Liver (tissue), 9 donors: Measurements from ENCODE around the gene UTP25. TPM values are rescaled to one million over a fixed set of nuclear protein-coding genes. Genes with fewer than 3 reads are reported as not detected.

Experiments
- DNase-seq: peaks from one replicate; pipeline ENCODE4 v3.0.0-alpha.2; 2017; ENCODE audit warnings: low spot score
- H3K27ac ChIP-seq, 2 donors: one replicate each; pipeline ENCODE4 v1.7.0; 2013; ENCODE audit warnings: inconsistent platforms in 2 of 2, low read length in 2 of 2, control low read depth in 1 of 2, low read depth in 1 of 2, mild to moderate bottlenecking in 1 of 2
- H3K27me3 ChIP-seq, 4 donors: one replicate each; pipeline versions ENCODE4 v1.6.1 to v1.7.0; 2013; ENCODE audit warnings: low read length in 3 of 4, inconsistent platforms in 1 of 4, mild to moderate bottlenecking in 1 of 4, moderate library complexity in 1 of 4; ENCODE audit not compliant: control insufficient read depth in 4 of 4, insufficient read depth in 4 of 4
- H3K36me3 ChIP-seq, 4 donors: one replicate each; pipeline versions ENCODE4 v1.6.1 to v1.7.0; 2013; ENCODE audit warnings: low read length in 3 of 4, mild to moderate bottlenecking in 3 of 4, low read depth in 1 of 4, moderate library complexity in 1 of 4; ENCODE audit not compliant: control insufficient read depth in 4 of 4, insufficient read depth in 3 of 4
- H3K4me1 ChIP-seq, 4 donors: one replicate each; pipeline versions ENCODE4 v1.6.1 to v1.7.0; 2013; ENCODE audit warnings: low read length in 3 of 4, mild to moderate bottlenecking in 3 of 4, moderate library complexity in 1 of 4; ENCODE audit not compliant: control insufficient read depth in 4 of 4, insufficient read depth in 4 of 4
- H3K4me3 ChIP-seq, 3 donors: one replicate each; pipeline versions ENCODE4 v1.6.1 to v1.7.0; 2013; ENCODE audit warnings: low read length in 3 of 3, control low read depth in 1 of 3, low read depth in 1 of 3, mild to moderate bottlenecking in 1 of 3
- H3K9ac ChIP-seq, 2 donors: one replicate each; pipeline ENCODE4 v1.7.0; 2013; ENCODE audit warnings: low read length in 2 of 2, mild to moderate bottlenecking in 2 of 2, moderate library complexity in 2 of 2, control low read depth in 1 of 2, low read depth in 1 of 2
- H3K9me3 ChIP-seq, 4 donors: one replicate each; pipeline versions ENCODE4 v1.6.1 to v1.7.0; 2013; ENCODE audit warnings: low read length in 3 of 4; ENCODE audit not compliant: control insufficient read depth in 4 of 4
- EGR1 ChIP-seq, 2 donors: IDR thresholded peaks; 2 replicates each; pipeline ENCODE4 v1.6.1; 2016 to 2018; ENCODE audit warnings: antibody characterized with exemption in 2 of 2, low read depth in 2 of 2
- FOXA2 ChIP-seq: IDR thresholded peaks from 2 replicates; pipeline ENCODE4 v1.6.1; 2016; ENCODE audit warnings: antibody characterized with exemption
- GABPA ChIP-seq, 2 donors: IDR thresholded peaks in 1 of 2; conservative IDR thresholded peaks in 1 of 2; 2 replicates each; pipeline ENCODE4 v1.6.1; 2016; ENCODE audit warnings: antibody characterized with exemption in 2 of 2, mild to moderate bottlenecking in 1 of 2, moderate library complexity in 1 of 2
- HNF4A ChIP-seq, 2 donors: conservative IDR thresholded peaks; 2 replicates each; pipeline ENCODE4 v1.6.1; 2016; ENCODE audit warnings: antibody characterized with exemption in 2 of 2, mild to moderate bottlenecking in 2 of 2
- JUND ChIP-seq, 2 donors: IDR thresholded peaks; 2 replicates each; pipeline ENCODE4 v1.6.1; 2016; ENCODE audit warnings: antibody characterized with exemption in 2 of 2
- RAD21 ChIP-seq, 2 donors: IDR thresholded peaks; 2 replicates each; pipeline ENCODE4 v1.6.1; 2016; ENCODE audit warnings: antibody characterized with exemption in 2 of 2, mild to moderate bottlenecking in 2 of 2
- RXRA ChIP-seq, 2 donors: IDR thresholded peaks; 2 replicates each; pipeline ENCODE4 v1.6.1; 2017 to 2018; ENCODE audit warnings: antibody characterized with exemption in 2 of 2, mild to moderate bottlenecking in 1 of 2
- TAF1 ChIP-seq: conservative IDR thresholded peaks from 2 replicates; pipeline ENCODE4 v1.6.1; 2016; ENCODE audit warnings: antibody characterized with exemption, mild to moderate bottlenecking
- ZBTB33 ChIP-seq: IDR thresholded peaks from 2 replicates; pipeline ENCODE4 v1.6.1; 2016; ENCODE audit warnings: antibody characterized with exemption
- WGBS: extraction: QIAGEN DNeasy Blood & Tissue Kit; methylation state at CpG from one replicate; pipeline ENCODE4 v1.1.7; 2013; 5-methylcytosine and 5-hydroxymethylcytosine counted together
- polyA plus RNA-seq, 2 donors: library from polyadenylated mRNA; stranded (reverse) in 1 of 2; unstranded in 1 of 2; fragments of 200-250 nt in 1 of 2; fragments of >200 nt in 1 of 2; fragmentation: Nextera tagmentation in 1 of 2; extraction: Ambion mirVana in 1 of 2; gene quantifications; one replicate each; pipeline versions ENCODE4 v1.2.1 to v1.2.3, GENCODE V29; 2013 to 2015
- total RNA-seq, 2 donors: library from RNA; depleted of rRNA; stranded (reverse); fragments of >200 nt; gene quantifications; one replicate each; pipeline ENCODE4 v1.2.3, GENCODE V29; 2014
- TF ChIP-seq, protein P1 (sequence below): IDR thresholded peaks from 2 replicates; pipeline ENCODE4 v1.6.1; 2016; ENCODE audit warnings: antibody characterized with exemption, mild to moderate bottlenecking
- TF ChIP-seq, protein P2 (sequence below): fragments of 150-350 bp; IDR thresholded peaks from 2 replicates; pipeline ENCODE4 v1.5.1; 2017; ENCODE audit warnings: improper control_type of control experiment, low read depth, low read length; ENCODE audit not compliant: missing input control
- donor health status: healthy.
- donor health status: healthy.
- donor health status: healthy.
- donor health status: healthy.
- donor health status: healthy.

The UTP25 gene
- total and polyA plus RNA-seq, 4 donors = 2.4 to 7.7 (median 3.0) TPM

DNA sequence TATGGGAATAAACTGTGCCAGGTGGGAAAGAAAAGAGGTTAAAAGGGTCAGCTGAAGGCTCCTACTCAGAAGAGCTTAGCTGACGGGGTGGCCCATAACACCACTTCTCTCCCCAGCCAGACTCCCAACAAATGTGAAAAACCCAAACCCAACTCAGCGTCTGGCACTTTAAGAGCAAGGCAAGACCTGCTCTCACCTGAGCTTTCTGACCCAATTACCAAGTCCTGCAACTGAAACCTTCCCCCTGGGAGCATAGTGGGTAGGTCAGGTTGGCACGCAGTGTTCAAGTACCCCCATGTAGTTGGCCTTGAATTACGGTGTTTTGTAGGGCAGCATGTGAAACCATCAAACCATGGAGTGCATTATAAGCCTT is 25.0 kb upstream of the UTP25 start:
- Histone ChIP-seq H3K9me3 (no peaks in the 10 kb centered on the region), H3K27me3 (no peaks in the 10 kb centered on the region), H3K36me3 (no peaks in the 10 kb centered on the region), H3K9ac (no peak overlapping the region), H3K27ac (peak overlapping the region; percentile 94 to 98), H3K4me1 (peaks cover 1 to 46% (median 26%) of the 10 kb centered on the region in 4 donors), H3K4me3 (no peak overlapping the region)
- TF ChIP-seq RXRA (IDR thresholded peaks at IDR 0.05) = no peak
- TF ChIP-seq HNF4A (conservative IDR thresholded peaks at IDR 0.05) = no peak
- no peak for TF ChIP-seq TAF1
- no peak for TF ChIP-seq EGR1 (IDR thresholded peaks at IDR 0.05; ENCODE audit: low read depth in 2 of 2)
- TF ChIP-seq, protein P1, sequence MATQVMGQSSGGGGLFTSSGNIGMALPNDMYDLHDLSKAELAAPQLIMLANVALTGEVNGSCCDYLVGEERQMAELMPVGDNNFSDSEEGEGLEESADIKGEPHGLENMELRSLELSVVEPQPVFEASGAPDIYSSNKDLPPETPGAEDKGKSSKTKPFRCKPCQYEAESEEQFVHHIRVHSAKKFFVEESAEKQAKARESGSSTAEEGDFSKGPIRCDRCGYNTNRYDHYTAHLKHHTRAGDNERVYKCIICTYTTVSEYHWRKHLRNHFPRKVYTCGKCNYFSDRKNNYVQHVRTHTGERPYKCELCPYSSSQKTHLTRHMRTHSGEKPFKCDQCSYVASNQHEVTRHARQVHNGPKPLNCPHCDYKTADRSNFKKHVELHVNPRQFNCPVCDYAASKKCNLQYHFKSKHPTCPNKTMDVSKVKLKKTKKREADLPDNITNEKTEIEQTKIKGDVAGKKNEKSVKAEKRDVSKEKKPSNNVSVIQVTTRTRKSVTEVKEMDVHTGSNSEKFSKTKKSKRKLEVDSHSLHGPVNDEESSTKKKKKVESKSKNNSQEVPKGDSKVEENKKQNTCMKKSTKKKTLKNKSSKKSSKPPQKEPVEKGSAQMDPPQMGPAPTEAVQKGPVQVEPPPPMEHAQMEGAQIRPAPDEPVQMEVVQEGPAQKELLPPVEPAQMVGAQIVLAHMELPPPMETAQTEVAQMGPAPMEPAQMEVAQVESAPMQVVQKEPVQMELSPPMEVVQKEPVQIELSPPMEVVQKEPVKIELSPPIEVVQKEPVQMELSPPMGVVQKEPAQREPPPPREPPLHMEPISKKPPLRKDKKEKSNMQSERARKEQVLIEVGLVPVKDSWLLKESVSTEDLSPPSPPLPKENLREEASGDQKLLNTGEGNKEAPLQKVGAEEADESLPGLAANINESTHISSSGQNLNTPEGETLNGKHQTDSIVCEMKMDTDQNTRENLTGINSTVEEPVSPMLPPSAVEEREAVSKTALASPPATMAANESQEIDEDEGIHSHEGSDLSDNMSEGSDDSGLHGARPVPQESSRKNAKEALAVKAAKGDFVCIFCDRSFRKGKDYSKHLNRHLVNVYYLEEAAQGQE = no peak
- no peak for TF ChIP-seq RAD21 (IDR thresholded peaks at IDR 0.05)
- TF ChIP-seq, protein P2, sequence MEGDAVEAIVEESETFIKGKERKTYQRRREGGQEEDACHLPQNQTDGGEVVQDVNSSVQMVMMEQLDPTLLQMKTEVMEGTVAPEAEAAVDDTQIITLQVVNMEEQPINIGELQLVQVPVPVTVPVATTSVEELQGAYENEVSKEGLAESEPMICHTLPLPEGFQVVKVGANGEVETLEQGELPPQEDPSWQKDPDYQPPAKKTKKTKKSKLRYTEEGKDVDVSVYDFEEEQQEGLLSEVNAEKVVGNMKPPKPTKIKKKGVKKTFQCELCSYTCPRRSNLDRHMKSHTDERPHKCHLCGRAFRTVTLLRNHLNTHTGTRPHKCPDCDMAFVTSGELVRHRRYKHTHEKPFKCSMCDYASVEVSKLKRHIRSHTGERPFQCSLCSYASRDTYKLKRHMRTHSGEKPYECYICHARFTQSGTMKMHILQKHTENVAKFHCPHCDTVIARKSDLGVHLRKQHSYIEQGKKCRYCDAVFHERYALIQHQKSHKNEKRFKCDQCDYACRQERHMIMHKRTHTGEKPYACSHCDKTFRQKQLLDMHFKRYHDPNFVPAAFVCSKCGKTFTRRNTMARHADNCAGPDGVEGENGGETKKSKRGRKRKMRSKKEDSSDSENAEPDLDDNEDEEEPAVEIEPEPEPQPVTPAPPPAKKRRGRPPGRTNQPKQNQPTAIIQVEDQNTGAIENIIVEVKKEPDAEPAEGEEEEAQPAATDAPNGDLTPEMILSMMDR = no peak
- TF ChIP-seq ZBTB33 = no peak
- no peak for TF ChIP-seq GABPA (IDR thresholded peaks at IDR 0.05 in 1 of 2, conservative IDR thresholded peaks at IDR 0.05 in 1 of 2)
- WGBS = 76% methylated on average over 4 of the region's 4 CpGs
- no peak for DNase-seq

- no peak overlapping the region for H3K4me3 ChIP-seq
- 94% methylated on average over 1 of the region's 1 CpG for WGBS
- H3K27ac ChIP-seq = peak overlapping the region in 1 of 2 donors; percentile 98
- no peaks in the 10 kb centered on the region for H3K27me3 ChIP-seq
- peaks cover 1 to 45% (median 26%) of the 10 kb centered on the region in 4 donors for H3K4me1 ChIP-seq
- TF ChIP-seq JUND (IDR thresholded peaks at IDR 0.05) (no peak), FOXA2 (no peak)
- DNase-seq = no peak
- no peaks in the 10 kb centered on the region for H3K9me3 ChIP-seq
- H3K9ac ChIP-seq = no peak overlapping the region
- no peaks in the 10 kb centered on the region for H3K36me3 ChIP-seq
Observed at GRCh38 chr1:209803568-209803967, 24.2 kb upstream of the UTP25 start.
